NCI-H1436 (cell line): ENCODE measurements around the gene INTS15.

Experiments used
- DNase-seq: peaks from one replicate; lab custom pipeline; 2025; lab: John Stamatoyannopoulos, UW

INTS15 gene

GRCh38 chr7:6642861-6643640, 53.2 kb downstream of the INTS15 start:
- no peak for DNase-seq

GRCh38 chr7:6643915-6644625, 54.2 kb downstream of the INTS15 start:
- DNase-seq: no peak

GRCh38 chr7:6644728-6645127, 54.9 kb downstream of the INTS15 start:
- no peak for DNase-seq

- no peak for DNase-seq
Measured at GRCh38 chr7:6646465-6646864, 56.6 kb downstream of the INTS15 start.

GRCh38 chr7:6647080-6647479, 57.3 kb downstream of the INTS15 start:
- DNase-seq: no peak

GRCh38 chr7:6647541-6647940, 57.7 kb downstream of the INTS15 start:
- DNase-seq: no peak

GRCh38 chr7:6648066-6648814, 58.4 kb downstream of the INTS15 start:
- DNase-seq: no peak

GRCh38 chr7:6648815-6649104, 58.9 kb downstream of the INTS15 start:
- no peak for DNase-seq

- DNase-seq: no peak
Measured at GRCh38 chr7:6649241-6649961, 59.6 kb downstream of the INTS15 start.

- DNase-seq: no peak
Measured at GRCh38 chr7:6650086-6650485, 60.3 kb downstream of the INTS15 start.

GRCh38 chr7:6650521-6651011, 60.7 kb downstream of the INTS15 start:
- no peak for DNase-seq

- DNase-seq: no peak
Measured at GRCh38 chr7:6651851-6652445, 62.1 kb downstream of the INTS15 start.

- DNase-seq: no peak
Measured at GRCh38 chr7:6652446-6653011, 62.7 kb downstream of the INTS15 start.

GRCh38 chr7:6653071-6654003, 63.5 kb downstream of the INTS15 start:
- DNase-seq: no peak

- DNase-seq: no peak
Measured at GRCh38 chr7:6654113-6654841, 64.5 kb downstream of the INTS15 start.

GRCh38 chr7:6654842-6655610, 65.2 kb downstream of the INTS15 start:
- no peak for DNase-seq

- no peak for DNase-seq
Measured at GRCh38 chr7:6655636-6656385, 66.0 kb downstream of the INTS15 start.

GRCh38 chr7:6656413-6656812, 66.6 kb downstream of the INTS15 start:
- no peak for DNase-seq
